Upper lobe of left lung (tissue), 4 donors: Measurements from ENCODE around the gene PIR.

ENCODE experiments used
- EP300 ChIP-seq, 4 donors: sonication (generic); formaldehyde crosslinking; IDR thresholded peaks; one replicate each; pipeline ENCODE4 v1.5.1; 2017; ENCODE audit warnings: antibody characterized with exemption in 4 of 4, control low read depth in 2 of 4
- POLR2A ChIP-seq, 4 donors: fragments of 450-650 bp; IDR thresholded peaks; one replicate each; pipeline ENCODE4 v1.5.1; 2016 to 2017; ENCODE audit warnings: antibody characterized with exemption in 4 of 4, mild to moderate bottlenecking in 2 of 4
- POLR2AphosphoS5 ChIP-seq, 2 donors: sonication (generic); formaldehyde crosslinking; IDR thresholded peaks; one replicate each; pipeline ENCODE4 v1.5.1; 2017; ENCODE audit warnings: antibody characterized with exemption in 2 of 2
- TF ChIP-seq, protein P1 (sequence below), 6 experiments: fragments of 450-650 bp in 4 of 6; fragments of 200-600 bp in 2 of 6; sonication (generic) in 2 of 6; IDR thresholded peaks; one replicate each; pipeline ENCODE4 v1.5.1; 2016 to 2019; ENCODE audit warnings: antibody characterized with exemption in 6 of 6

DNA sequence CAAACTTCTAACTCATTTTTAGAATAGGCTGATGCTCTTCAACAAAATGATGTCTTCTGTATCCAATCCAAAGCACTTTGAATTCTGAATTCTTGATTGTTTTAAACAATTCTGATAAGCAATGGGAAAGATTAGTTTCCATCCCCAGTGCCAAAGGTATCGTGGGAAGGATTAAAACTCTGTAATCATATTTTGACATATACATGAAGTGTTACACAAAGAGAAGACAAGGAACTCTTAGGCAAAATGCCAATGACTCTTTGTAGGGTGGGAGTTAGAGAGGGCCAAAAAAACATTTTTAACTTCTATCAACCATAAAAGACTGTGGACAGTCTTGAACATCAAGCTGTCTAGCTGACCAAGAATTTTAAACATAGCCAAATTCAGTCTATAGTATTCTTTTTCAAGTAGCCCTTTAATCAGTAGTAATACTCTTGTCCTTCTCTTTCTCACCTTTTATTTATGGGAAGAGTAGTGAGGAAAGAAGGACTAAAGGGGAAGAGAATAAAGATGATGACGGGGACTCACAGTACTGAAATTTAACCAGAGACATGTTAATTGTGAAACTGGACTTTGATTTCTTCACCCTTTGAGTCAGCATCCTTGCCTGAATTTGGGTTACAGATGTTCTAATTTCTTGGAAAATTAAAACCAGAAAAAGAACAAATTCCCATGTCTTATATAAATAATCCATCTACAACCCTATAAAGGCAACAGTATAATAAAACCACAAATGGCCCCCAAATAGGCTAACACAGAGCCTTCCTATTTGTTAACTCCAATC lies 57.1 kb downstream of the PIR start:
- TF ChIP-seq POLR2AphosphoS5 (IDR thresholded peaks at IDR 0.05) (no peak), EP300 (IDR thresholded peaks at IDR 0.05) (no peak), POLR2A (IDR thresholded peaks at IDR 0.05) (no peak)
- TF ChIP-seq, protein P1, sequence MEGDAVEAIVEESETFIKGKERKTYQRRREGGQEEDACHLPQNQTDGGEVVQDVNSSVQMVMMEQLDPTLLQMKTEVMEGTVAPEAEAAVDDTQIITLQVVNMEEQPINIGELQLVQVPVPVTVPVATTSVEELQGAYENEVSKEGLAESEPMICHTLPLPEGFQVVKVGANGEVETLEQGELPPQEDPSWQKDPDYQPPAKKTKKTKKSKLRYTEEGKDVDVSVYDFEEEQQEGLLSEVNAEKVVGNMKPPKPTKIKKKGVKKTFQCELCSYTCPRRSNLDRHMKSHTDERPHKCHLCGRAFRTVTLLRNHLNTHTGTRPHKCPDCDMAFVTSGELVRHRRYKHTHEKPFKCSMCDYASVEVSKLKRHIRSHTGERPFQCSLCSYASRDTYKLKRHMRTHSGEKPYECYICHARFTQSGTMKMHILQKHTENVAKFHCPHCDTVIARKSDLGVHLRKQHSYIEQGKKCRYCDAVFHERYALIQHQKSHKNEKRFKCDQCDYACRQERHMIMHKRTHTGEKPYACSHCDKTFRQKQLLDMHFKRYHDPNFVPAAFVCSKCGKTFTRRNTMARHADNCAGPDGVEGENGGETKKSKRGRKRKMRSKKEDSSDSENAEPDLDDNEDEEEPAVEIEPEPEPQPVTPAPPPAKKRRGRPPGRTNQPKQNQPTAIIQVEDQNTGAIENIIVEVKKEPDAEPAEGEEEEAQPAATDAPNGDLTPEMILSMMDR (IDR thresholded peaks at IDR 0.05), result no peak
